NT2/D1 (cell line): ENCODE data around the gene SAE1.

Source experiments
- DNase-seq: peaks from one replicate; pipeline ENCODE4 v3.0.0-alpha.2; 2011; ENCODE audit warnings: low read depth, low spot score
- H3K27me3 ChIP-seq: 2 replicates; pipeline ENCODE4 v1.6.0; 2011; ENCODE audit warnings: mild to moderate bottlenecking; ENCODE audit not compliant: insufficient read length, insufficient read depth
- H3K36me3 ChIP-seq: 2 replicates; pipeline ENCODE4 v1.6.1; 2011; ENCODE audit warnings: mild to moderate bottlenecking, low read length, mixed read lengths; ENCODE audit not compliant: insufficient read depth, insufficient read length
- H3K4me1 ChIP-seq: 2 replicates; pipeline ENCODE4 v1.5.1; 2011; ENCODE audit not compliant: insufficient read depth, insufficient read length
- H3K4me3 ChIP-seq: 2 replicates; pipeline ENCODE4 v1.5.1; 2011; ENCODE audit warnings: low read depth; ENCODE audit not compliant: insufficient read length
- H3K9ac ChIP-seq: 2 replicates; pipeline ENCODE4 v1.6.0; 2011; ENCODE audit warnings: low read depth; ENCODE audit not compliant: insufficient read length
- H3K9me3 ChIP-seq: 2 replicates; pipeline ENCODE4 v1.5.1; 2011; ENCODE audit warnings: mild to moderate bottlenecking, low read length; ENCODE audit not compliant: insufficient read depth
- SUZ12 ChIP-seq: IDR thresholded peaks from 2 replicates; pipeline ENCODE4 v1.6.1; 2011; ENCODE audit not compliant: insufficient read length, insufficient read depth; ENCODE audit errors: extremely low read depth
- YY1 ChIP-seq: IDR thresholded peaks from 2 replicates; pipeline ENCODE4 v1.6.1; 2011; ENCODE audit not compliant: insufficient read length, insufficient read depth
- ZNF274 ChIP-seq: IDR thresholded peaks from 2 replicates; pipeline ENCODE4 v1.6.1; 2011; ENCODE audit warnings: mild to moderate bottlenecking, low read depth, low read length

SAE1 gene

DNA sequence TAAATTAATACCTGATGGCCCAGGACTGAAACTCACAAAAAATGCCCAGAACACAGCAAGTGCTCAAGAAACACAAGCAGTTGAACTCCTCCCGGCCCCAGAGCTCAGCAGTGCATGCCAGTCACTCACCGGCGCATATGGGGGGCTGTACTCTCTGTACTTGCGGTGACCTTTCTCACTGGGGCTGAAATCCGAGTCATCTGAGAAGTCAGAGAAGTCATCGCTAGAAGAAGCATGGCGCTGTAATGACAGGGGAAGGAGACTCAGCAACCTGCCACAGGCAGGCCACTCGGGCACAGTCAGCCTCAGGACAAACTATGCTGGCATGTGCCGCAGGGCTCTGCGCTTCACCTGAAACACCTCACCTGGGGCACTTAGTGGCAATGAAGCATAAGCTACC lies 36.8 kb upstream of the SAE1 start:
- H3K9ac ChIP-seq: no peak overlapping the region
- H3K36me3 ChIP-seq: peaks cover 68% of the 10 kb centered on the region

DNA sequence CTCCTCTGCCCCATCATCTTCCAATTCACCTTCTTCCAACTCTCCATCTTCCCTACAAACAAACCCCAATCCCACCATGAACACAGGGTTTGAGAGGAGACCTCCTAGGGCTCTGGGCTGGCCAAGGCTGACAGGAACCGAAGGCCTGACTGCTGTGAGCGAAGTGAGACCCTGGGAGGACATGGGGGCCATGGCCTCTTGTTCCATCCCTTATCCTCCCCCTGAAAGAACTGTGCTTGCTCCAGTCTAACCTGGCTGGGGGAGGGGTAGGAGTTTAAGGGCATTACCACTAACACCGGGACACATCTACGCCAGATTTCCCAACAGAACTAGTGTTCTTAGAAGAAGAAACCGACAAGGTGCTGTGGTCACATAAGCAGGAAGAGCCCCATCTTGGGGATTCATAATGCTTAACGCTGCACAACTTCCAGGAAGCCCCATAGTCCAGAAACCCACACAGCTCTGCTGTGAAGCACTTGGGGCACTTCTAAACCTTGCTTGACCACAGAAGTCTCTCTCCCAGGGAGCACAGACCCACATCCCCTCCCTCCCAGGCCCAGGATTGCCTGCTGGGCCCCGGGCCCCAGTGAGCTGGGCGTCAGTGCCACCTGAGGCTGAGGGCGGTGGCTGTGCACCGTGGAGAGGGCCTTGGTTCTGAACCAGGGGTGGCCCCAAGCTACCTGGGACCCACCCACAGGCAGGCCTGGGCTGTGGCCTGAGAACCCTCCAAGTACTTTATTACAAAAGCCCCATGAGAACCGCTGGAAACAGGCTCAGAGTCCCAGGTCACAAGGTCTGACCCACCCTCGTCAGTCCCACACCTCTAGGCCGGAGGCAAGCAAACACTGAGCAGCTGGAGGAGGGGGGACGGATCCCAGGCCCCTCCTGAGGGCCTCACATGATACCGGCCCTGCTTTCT lies 35.8 kb upstream of the SAE1 start:
- peaks cover 19% of the 10 kb centered on the region for H3K4me1 ChIP-seq

More for the DNA sequence above, 36.8 kb upstream of the SAE1 start:
- DNase-seq: no peak
- Histone ChIP-seq H3K9me3 (no peaks in the 10 kb centered on the region), H3K4me3 (no peak overlapping the region), H3K4me1 (peaks cover 17% of the 10 kb centered on the region), H3K27me3 (no peaks in the 10 kb centered on the region)
- TF ChIP-seq ZNF274 (no peak), YY1 (no peak), SUZ12 (no peak)

DNA sequence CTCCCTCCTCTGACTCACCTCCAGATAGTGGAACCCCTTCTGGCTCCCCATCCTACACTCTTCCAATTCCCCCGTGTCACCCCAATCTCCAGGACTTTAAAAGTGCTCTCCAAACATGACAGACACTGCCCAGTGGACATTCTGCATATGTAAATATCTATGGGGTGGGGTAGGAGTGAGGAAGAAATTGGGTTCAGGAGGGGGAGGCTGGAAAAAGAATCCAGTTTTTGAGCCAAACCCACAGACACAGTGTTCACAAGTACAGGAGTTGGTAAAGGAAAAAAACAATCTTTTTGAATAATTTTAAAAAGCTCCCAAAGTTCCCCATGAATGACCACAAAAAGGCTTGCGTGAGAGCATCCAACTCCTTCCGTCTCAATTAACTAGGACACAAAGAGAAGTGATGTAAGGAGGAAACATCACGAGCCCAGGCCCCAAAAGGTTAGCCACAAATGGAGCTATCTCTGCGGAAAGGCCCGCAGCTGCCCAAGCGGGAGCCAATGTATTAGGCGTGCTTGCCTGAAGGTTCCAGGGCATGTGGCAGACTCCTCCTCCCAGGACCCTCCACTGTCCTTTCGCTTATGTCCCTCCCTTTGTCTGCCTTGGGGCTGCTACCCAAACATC lies 35.0 kb upstream of the SAE1 start:
- TF ChIP-seq YY1 (no peak), SUZ12 (no peak), ZNF274 (no peak)
- H3K4me3 ChIP-seq: no peak overlapping the region
- no peak for DNase-seq
- H3K4me1 ChIP-seq: peaks cover 19% of the 10 kb centered on the region
- no peaks in the 10 kb centered on the region for H3K9me3 ChIP-seq
- H3K36me3 ChIP-seq: peaks cover 60% of the 10 kb centered on the region
- H3K9ac ChIP-seq: peak overlapping the region; percentile 56
- H3K27me3 ChIP-seq: no peaks in the 10 kb centered on the region

More for the DNA sequence above, 35.8 kb upstream of the SAE1 start:
- no peaks in the 10 kb centered on the region for H3K9me3 ChIP-seq
- H3K4me3 ChIP-seq: no peak overlapping the region
- H3K27me3 ChIP-seq: no peaks in the 10 kb centered on the region
- no peak for DNase-seq
- TF ChIP-seq YY1 (no peak), SUZ12 (no peak), ZNF274 (no peak)
- peaks cover 60% of the 10 kb centered on the region for H3K36me3 ChIP-seq
- H3K9ac ChIP-seq: peak overlapping the region; percentile 56

DNA sequence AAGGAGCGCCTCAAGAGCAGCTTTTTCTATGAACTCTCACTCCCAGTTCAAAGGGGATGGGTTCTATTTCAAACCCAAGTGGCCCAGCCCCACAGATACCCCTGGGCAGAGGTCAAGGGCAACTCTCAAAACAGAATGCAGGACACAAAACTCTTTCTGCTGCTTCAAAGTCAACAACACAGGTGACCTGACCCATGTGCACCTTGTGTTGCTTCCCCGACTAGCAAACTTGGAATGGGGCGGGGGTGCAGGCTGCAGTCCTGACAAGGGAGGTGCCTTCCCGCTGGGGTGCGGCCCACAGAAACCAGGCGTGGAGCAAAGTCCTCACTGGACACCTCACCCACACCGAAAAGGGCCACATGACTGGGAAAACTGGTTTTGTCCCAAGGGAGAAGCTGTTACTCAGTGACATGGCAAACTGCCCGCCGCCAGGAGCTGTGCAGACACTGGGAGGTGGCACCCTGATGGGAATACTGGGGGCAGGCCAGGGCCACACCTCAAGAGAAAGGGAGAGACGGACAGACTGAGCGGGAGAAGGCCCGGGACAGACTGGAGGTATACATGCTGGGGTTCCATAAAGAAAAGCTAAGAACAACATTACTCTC lies 34.4 kb upstream of the SAE1 start:
- peaks cover 19% of the 10 kb centered on the region for H3K4me1 ChIP-seq
- DNase-seq: no peak

DNA sequence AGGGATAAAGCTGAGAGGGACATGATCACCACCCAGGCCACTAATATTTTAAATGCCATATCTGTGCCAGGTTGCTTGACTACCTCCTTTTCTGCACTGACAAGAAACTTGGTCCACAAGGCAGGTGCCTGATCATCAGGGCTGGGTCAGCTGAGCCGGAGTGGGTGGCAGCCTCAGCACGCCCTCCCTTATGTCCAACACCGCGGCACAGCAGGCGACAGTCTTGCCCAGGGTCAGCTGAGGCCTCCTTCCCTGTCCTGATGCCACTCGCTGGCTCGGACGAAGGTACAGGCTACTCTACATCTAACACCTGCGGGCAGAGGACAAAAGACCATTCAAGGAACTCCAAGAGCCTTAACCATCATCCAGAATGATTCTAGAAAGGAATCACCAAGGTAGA lies 33.9 kb upstream of the SAE1 start:
- Histone ChIP-seq H3K4me1 (peaks cover 19% of the 10 kb centered on the region), H3K9me3 (no peaks in the 10 kb centered on the region), H3K9ac (no peak overlapping the region), H3K36me3 (peaks cover 59% of the 10 kb centered on the region), H3K27me3 (no peaks in the 10 kb centered on the region), H3K4me3 (no peak overlapping the region)
- no peak for TF ChIP-seq SUZ12
- no peak for TF ChIP-seq YY1
- no peak for TF ChIP-seq ZNF274
- no peak for DNase-seq

More for the DNA sequence above, 34.4 kb upstream of the SAE1 start:
- Histone ChIP-seq H3K4me3 (no peak overlapping the region), H3K9me3 (no peaks in the 10 kb centered on the region), H3K9ac (no peak overlapping the region), H3K27me3 (no peaks in the 10 kb centered on the region), H3K36me3 (peaks cover 58% of the 10 kb centered on the region)
- TF ChIP-seq YY1: no peak
- no peak for TF ChIP-seq ZNF274
- no peak for TF ChIP-seq SUZ12

DNA sequence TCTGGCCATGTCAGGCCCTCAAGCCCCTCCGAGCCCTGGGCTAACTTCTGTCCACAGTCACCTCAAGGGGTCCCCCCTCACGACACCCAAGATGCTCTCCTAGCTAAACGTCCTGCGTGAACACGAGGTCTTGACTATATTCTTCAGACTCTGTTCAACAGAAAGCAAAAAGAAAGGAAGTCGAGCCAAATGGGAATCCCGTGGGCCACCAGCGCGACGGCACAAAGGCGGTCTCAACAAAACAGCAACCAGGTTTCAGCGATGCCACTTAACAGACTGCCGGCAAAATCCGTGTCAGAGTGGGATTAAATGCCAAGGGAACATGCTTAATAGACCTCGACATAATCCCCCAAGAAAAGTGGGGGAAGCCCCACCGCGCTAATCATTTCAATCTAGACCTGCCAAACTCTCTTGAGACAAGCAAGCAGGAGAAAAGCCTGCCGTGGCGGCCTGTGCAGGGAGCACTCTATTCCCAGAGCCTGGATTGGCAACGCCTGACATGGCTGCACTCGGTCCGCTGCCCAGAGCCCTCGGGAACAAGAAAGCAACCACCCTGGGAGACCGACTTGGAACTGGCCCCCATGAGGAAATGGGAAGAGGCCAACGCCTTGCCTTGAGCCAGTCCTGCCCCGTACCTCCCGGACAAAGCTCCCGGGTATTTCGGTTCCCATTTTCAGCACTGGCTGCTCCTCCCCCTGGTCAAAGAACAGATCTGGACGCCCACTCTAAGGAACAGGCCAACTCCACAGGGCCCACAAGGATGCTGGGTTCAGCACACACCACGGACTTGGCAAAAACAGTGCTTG lies 33.0 kb upstream of the SAE1 start:
- no peak for DNase-seq
- no peak for TF ChIP-seq ZNF274
- TF ChIP-seq YY1: no peak
- no peak for TF ChIP-seq SUZ12
- Histone ChIP-seq H3K4me1 (peaks cover 19% of the 10 kb centered on the region), H3K36me3 (peaks cover 51% of the 10 kb centered on the region), H3K27me3 (no peaks in the 10 kb centered on the region), H3K9ac (no peak overlapping the region), H3K4me3 (no peak overlapping the region), H3K9me3 (no peaks in the 10 kb centered on the region)
